GM12878 (cell line): Measurements from ENCODE around the gene WNT3A. TPM values are rescaled to one million over a fixed set of nuclear protein-coding genes. Genes with fewer than 3 reads are reported as not detected.

Source experiments
- BACH1 ChIP-seq: fragments of 450-650 bp; IDR thresholded peaks from 2 replicates; pipeline ENCODE4 v1.6.1; 2017; ENCODE audit warnings: mild to moderate bottlenecking, borderline replicate concordance
- BCLAF1 ChIP-seq: fragments of 450-650 bp; IDR thresholded peaks from 2 replicates; pipeline ENCODE4 v1.6.1; 2017; ENCODE audit warnings: antibody characterized with exemption, mild to moderate bottlenecking, moderate library complexity
- BHLHE40 ChIP-seq, 2 experiments: fragments of 450-650 bp in 1 of 2; IDR thresholded peaks; 2 replicates each; pipeline ENCODE4 v1.6.1; 2011 to 2017; ENCODE audit warnings: low read depth in 2 of 2, borderline replicate concordance in 1 of 2, improper control_type of control experiment in 1 of 2, low read length in 1 of 2, mild to moderate bottlenecking in 1 of 2
- CBX5 ChIP-seq: sonication (generic); IDR thresholded peaks from 2 replicates; pipeline ENCODE4 v1.6.1; 2016; ENCODE audit warnings: low read depth, moderate library complexity, mild to moderate bottlenecking, inconsistent platforms
- E2F4 ChIP-seq: IDR thresholded peaks from 2 replicates; pipeline ENCODE4 v1.6.1; 2012; ENCODE audit warnings: low read depth, low read length, improper control_type of control experiment
- EED ChIP-seq: sonication (generic); IDR thresholded peaks from 2 replicates; pipeline ENCODE4 v1.6.1; 2016; ENCODE audit warnings: antibody characterized with exemption, low read depth
- HSF1 ChIP-seq: fragments of 150-350 bp; IDR thresholded peaks from 2 replicates; pipeline ENCODE4 v1.6.1; 2014; ENCODE audit warnings: mild to moderate bottlenecking, low read depth, low read length
- IRF4 ChIP-seq: IDR thresholded peaks from 2 replicates; pipeline ENCODE4 v1.6.1; 2011; ENCODE audit warnings: low read depth, low read length
- JUND ChIP-seq: IDR thresholded peaks from 2 replicates; pipeline ENCODE4 v1.6.1; 2012; ENCODE audit warnings: low read depth, mild to moderate bottlenecking, low read length, improper control_type of control experiment, moderate library complexity
- MAX ChIP-seq: IDR thresholded peaks from 2 replicates; pipeline ENCODE4 v1.6.1; 2012; ENCODE audit warnings: low read depth, low read length, improper control_type of control experiment
- NFYB ChIP-seq: IDR thresholded peaks from 2 replicates; pipeline ENCODE4 v1.6.1; 2011; ENCODE audit warnings: low read depth, mild to moderate bottlenecking, low read length, improper control_type of control experiment, moderate library complexity; ENCODE audit not compliant: insufficient read depth
- NR2C1 ChIP-seq: fragments of 450-650 bp; IDR thresholded peaks from 2 replicates; pipeline ENCODE4 v1.6.1; 2017; ENCODE audit warnings: antibody characterized with exemption, mild to moderate bottlenecking, moderate library complexity
- POLR2A ChIP-seq: IDR thresholded peaks from 2 replicates; pipeline ENCODE4 v1.6.1; 2011; ENCODE audit warnings: low read depth, mild to moderate bottlenecking, low read length
- POLR2AphosphoS2 ChIP-seq: IDR thresholded peaks from 2 replicates; pipeline ENCODE4 v1.6.1; 2011; ENCODE audit warnings: low read depth, mild to moderate bottlenecking, low read length, improper control_type of control experiment, moderate library complexity
- RFX5 ChIP-seq: IDR thresholded peaks from 2 replicates; pipeline ENCODE4 v1.6.1; 2011; ENCODE audit warnings: low read depth, low read length, improper control_type of control experiment
- SMARCA5 ChIP-seq: fragments of 450-650 bp; IDR thresholded peaks from 2 replicates; pipeline ENCODE4 v1.6.1; 2017; ENCODE audit warnings: mild to moderate bottlenecking
- STAT1 ChIP-seq: fragments of 450-650 bp; conservative IDR thresholded peaks from 2 replicates; pipeline ENCODE4 v1.6.1; 2014; ENCODE audit warnings: antibody characterized with exemption, mild to moderate bottlenecking
- TCF3 ChIP-seq: IDR thresholded peaks from 2 replicates; pipeline ENCODE4 v1.6.1; 2012; ENCODE audit warnings: low read depth, mild to moderate bottlenecking, low read length, borderline replicate concordance; ENCODE audit not compliant: insufficient read depth
- YY1 ChIP-seq: IDR thresholded peaks from 2 replicates; pipeline ENCODE4 v1.6.1; 2011; ENCODE audit warnings: low read depth, mild to moderate bottlenecking, low read length
- ZBTB4 ChIP-seq: fragments of 450-650 bp; formaldehyde crosslinking; IDR thresholded peaks from 2 replicates; pipeline ENCODE4 v1.4.0; 2022; ENCODE audit warnings: mild to moderate bottlenecking, moderate library complexity
- polyA plus RNA-seq, 11 experiments: library from polyadenylated mRNA; depleted of rRNA in 4 of 11; unstranded in 6 of 11; stranded (reverse) in 5 of 11; fragments of >200 nt; fragmentation: Nextera tagmentation in 4 of 11; fragmentation: Illumina TruSeq in 1 of 11; extraction: Ambion mirVana in 4 of 11; extraction: Trizol in 1 of 11; gene quantifications; 1 replicate in 1 of 11; 2 replicates in 10 of 11; pipeline versions ENCODE4 v1.2.1 to v1.2.3, GENCODE V29; 2011 to 2016; ENCODE audit warnings: inconsistent platforms in 2 of 11, missing spikeins in 2 of 11, low read depth in 1 of 11
- total RNA-seq, 4 experiments: library from RNA; depleted of rRNA in 3 of 4; stranded (reverse); fragments of >200 nt in 3 of 4; fragmentation: Illumina TruSeq in 1 of 4; extraction: Trizol in 1 of 4; gene quantifications; 2 replicates each; pipeline versions ENCODE4 v1.2.1 to v1.2.3, GENCODE V29; 2013 to 2021

WNT3A gene
- total and polyA plus RNA-seq, 10 of the 15 experiments (the other 5 are each of a cell fraction or from before 2014, with no cell fraction given): 0.16 TPM; not detected in 9

- TF ChIP-seq ZBTB4 (CRISPR knock-in tag) (no peak), HSF1 (peak; percentile 21; the same call in 1 of the 2 replicates), NFYB (no peak), E2F4 (no peak), JUND (peak; percentile 42; the same call in 1 of the 2 replicates), POLR2AphosphoS2 (peak; percentile 82), POLR2A (peak; percentile 98), CBX5 (no peak), EED (peak; percentile 39; the same call in 1 of the 2 replicates), TCF3 (0 out of 2 replicates have a peak, but pooled peaks have one; percentile 13), BCLAF1 (peak; percentile 55; the same call in 1 of the 2 replicates), YY1 (peak; percentile 74; the same call in 1 of the 2 replicates), MAX (peak; percentile 27; the same call in 1 of the 2 replicates), STAT1 (0 out of 2 replicates have a peak, but pooled peaks have one; percentile 72), BACH1 (peak; percentile 55; the same call in 1 of the 2 replicates), SMARCA5 (peak; percentile 60; the same call in 1 of the 2 replicates), IRF4 (peak; percentile 59; the same call in 1 of the 2 replicates), NR2C1 (no peak), RFX5 (peak; percentile 66; the same call in 1 of the 2 replicates), BHLHE40 (IDR thresholded peaks at IDR 0.05; ENCODE audit: borderline replicate concordance in 1 of 2, low read depth in 2 of 2, low read length in 1 of 2) (peak; percentile 35 to 68; a peak in 2 of 4 replicates)
Observed at GRCh38 chr1:228109073-228109961, 102.5 kb downstream of the WNT3A start, which contains the start of gene MRPL55 (continued).
